ENCODE results near the gene ACACB.

DNA sequence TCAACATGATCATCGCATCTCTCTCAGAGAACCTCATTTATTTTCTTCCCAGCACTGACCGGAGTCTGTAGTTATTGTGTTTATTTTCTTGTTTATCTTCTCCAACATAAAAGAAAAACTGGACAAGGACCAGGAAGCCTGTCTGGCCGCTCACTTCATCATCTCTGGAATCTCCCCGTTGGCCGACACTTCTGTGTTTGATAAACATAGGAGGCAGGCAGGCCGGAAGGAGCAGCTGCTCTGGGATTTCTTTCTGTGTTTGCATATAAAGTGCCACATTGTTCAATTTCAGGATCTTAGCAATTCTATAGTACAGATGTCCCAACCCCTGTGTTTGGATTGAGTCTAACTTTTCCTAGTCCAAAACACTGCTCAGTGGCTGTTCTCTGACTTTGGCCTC lies 53.3 kb downstream of the ACACB start:
- TF ChIP-seq CTCF (IDR thresholded peaks at IDR 0.05) (no peak), POLR2A (IDR thresholded peaks at IDR 0.05) (no peak), POLR2AphosphoS5 (IDR thresholded peaks at IDR 0.05) (no peak)
